CD4-positive, alpha-beta T cell treated with Interleukin-6 for 4 hours (primary cell): ENCODE results near the gene KCND2.
"Not testable (repeated sequence)": the region's sequence is repeated elsewhere in the genome, so short reads cannot be mapped to it uniquely, and the experiment has no call there.

Experiments used
- DNase-seq: peaks from one replicate; pipeline ENCODE4 v3.0.0-alpha.2; 2020; ENCODE audit warnings: mixed read lengths

KCND2 gene

DNA sequence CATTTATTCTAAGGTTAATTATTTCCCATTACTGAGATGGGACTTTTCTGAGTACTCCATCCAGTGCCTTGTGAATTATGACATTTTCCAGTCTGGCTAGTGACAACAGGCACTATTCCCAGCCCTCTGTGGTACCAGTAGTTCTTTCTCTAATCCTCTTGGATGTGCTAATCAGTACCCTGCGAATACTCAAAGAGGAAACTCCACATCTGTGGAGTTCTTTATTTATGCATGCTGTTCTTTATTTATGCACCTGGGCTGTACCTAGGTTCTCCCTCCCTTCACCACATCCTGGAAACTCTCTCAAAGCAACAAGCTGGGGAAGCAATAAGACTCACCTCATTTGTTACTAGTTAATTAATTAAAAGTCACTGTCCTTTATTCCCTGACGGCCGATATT, 501.5 kb downstream of the KCND2 start:
- no peak for DNase-seq

DNA sequence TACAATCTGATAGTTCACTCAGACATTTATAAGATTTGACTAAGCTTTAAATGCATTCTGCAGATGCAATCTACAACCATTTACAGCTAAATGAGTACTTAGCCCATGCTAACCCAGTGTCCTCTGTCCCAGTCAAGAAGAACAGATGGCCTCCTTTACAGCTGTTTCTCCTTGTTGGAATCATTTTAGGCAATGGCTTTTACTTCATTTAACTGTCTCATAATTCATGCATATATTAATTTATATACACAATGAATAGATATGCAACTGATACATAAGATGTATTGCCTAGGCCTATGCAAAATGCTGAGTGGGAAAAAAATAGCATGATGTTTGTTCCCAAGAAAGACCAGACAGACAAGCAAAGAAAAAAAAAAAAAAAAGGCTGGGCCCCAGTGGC, 502.8 kb downstream of the KCND2 start:
- no peak for DNase-seq

GRCh38 chr7:120779078-120779477, 506.1 kb downstream of the KCND2 start:
- not testable (repeated sequence) for DNase-seq

DNA sequence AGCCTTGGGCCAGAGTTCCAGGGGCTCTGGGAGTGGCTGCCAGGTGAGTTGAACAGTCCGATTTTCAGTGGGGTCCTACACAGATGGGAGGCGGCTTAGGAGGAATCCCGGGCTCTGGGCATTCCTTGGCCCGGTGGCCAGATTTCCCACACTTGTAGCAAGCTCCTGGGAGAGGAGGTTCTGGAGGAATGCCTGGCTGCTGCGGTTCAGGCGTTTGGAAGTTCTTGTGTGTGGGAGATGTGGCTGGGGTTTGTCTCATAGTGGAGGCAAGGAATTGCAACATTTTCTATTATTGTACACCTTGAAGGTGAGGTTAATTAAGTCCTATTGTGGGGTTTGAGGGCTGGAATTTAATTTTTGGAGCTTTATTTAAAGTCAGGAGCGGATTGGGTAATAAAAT, 507.5 kb downstream of the KCND2 start:
- not testable (repeated sequence) for DNase-seq

GRCh38 chr7:120780938-120781337, 508.0 kb downstream of the KCND2 start:
- DNase-seq = no peak

- DNase-seq = not testable (repeated sequence)
These were observed 508.9 kb downstream of the KCND2 start for GRCh38 chr7:120781924-120782323.

- DNase-seq = no peak
These were observed 510.3 kb downstream of the KCND2 start for GRCh38 chr7:120783273-120783672.

- no peak for DNase-seq
These were observed 510.7 kb downstream of the KCND2 start for GRCh38 chr7:120783721-120784120.

GRCh38 chr7:120785095-120785494, 512.1 kb downstream of the KCND2 start:
- no peak for DNase-seq

- peak; percentile 65 for DNase-seq
These were observed 519.3 kb downstream of the KCND2 start for GRCh38 chr7:120792091-120792860.

GRCh38 chr7:120792861-120793130, 519.8 kb downstream of the KCND2 start:
- no peak for DNase-seq

GRCh38 chr7:120793213-120793936, 520.4 kb downstream of the KCND2 start:
- no peak for DNase-seq

DNA sequence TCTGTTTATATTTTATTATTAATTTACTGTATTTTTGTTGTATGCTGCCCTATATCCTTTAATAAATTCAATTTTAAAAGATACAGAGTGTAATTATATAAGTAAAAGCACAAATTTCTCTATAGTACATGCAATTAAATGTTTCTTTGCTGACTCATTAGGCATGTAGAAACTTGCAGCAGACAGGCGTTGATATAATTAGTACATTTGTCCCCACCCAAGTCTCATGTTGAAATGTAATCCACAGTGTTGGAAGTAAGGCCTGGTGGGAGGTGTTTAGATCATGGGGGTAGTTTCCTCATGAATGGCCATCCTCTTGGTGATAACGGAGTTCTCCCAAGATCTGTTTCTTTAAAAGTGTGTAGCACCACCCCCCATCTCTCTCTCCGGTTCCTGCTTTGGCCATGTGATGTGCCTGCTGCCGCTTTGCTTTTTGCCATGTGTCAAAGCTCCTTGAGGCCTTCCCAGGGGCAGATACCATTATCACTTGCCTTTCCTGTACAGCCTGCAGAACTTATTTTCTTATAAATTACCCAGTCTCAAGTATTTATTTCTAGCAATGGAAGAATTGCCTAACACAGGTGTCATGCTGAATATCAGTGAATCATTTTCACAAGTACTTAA, 521.2 kb downstream of the KCND2 start:
- no peak for DNase-seq

DNA sequence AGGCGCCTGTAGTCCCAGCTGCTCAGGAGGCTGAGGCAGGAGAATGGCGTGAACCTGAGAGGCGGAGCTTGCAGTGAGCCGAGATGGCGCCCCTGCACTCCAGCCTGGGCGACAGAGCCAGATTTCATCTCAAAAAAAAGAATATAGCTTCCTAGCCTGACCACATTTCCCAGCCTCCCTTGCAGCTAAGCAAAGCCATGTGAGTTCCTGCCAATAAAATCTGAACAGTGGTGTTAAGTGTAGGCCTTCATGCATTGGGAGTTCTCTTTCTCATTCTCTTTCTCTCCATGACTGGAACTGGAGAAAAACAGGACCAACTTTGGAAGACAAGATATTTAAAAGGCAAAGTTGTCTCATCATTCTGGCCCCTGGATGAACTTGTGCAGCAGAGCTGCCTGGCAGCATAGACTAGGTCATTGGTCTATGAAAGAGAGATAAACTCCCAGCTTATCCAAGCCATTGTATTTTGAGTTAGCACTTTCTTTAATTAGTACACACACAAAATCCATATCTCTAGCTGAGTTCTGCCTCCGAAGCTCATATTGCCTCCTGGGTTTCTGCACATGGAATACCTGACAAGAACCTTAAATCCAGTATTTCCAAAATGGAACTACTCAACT, 524.2 kb downstream of the KCND2 start:
- DNase-seq = no peak

DNA sequence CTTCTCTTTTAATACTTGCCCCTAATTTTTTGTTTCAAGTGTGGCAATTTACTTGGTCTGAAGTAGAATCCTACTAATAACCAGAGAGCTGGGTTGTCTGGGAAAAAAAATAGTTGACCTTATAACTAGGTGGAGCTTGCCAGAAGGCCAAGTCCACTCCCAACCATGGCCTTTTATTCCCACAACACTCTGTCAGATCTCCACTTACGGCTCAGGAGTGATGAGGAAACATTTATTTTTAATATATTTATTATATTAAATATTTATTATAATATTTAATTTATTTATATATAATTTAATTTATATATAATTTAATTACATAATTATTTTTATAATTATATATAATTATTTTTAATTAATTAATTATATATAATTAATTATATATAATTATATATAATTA, 526.2 kb downstream of the KCND2 start:
- DNase-seq = no peak
